GM19099 (cell line): ENCODE data around the gene DAG1.

Experiments
- POLR2A ChIP-seq: IDR thresholded peaks from 3 replicates; pipeline ENCODE4 v1.6.1; 2011; ENCODE audit warnings: low read depth; ENCODE audit not compliant: insufficient read length; ENCODE audit errors: extremely low read depth

DAG1 gene

GRCh38 chr3:49530231-49530630 is 60.2 kb downstream of the DAG1 start:
- no peak for TF ChIP-seq POLR2A

GRCh38 chr3:49530701-49531100 is 60.6 kb downstream of the DAG1 start:
- TF ChIP-seq POLR2A, result no peak

DNA sequence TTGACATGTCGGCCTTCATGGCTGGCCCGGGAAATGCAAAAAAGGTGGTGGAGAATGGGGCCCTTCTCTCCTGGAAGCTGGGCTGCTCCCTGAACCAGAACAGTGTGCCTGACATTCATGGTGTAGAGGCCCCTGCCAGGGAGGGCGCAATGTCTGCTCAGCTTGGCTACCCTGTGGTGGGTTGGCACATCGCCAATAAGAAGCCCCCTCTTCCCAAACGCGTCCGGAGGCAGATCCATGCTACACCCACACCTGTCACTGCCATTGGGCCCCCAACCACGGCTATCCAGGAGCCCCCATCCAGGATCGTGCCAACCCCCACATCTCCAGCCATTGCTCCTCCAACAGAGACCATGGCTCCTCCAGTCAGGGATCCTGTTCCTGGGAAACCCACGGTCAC is 61.2 kb downstream of the DAG1 start:
- TF ChIP-seq POLR2A, result no peak

GRCh38 chr3:49531715-49532114 is 61.6 kb downstream of the DAG1 start:
- TF ChIP-seq POLR2A, result no peak

- no peak for TF ChIP-seq POLR2A
Observed at GRCh38 chr3:49533031-49533430, 63.0 kb downstream of the DAG1 start.

GRCh38 chr3:49533786-49534519 is 63.9 kb downstream of the DAG1 start:
- no peak for TF ChIP-seq POLR2A

DNA sequence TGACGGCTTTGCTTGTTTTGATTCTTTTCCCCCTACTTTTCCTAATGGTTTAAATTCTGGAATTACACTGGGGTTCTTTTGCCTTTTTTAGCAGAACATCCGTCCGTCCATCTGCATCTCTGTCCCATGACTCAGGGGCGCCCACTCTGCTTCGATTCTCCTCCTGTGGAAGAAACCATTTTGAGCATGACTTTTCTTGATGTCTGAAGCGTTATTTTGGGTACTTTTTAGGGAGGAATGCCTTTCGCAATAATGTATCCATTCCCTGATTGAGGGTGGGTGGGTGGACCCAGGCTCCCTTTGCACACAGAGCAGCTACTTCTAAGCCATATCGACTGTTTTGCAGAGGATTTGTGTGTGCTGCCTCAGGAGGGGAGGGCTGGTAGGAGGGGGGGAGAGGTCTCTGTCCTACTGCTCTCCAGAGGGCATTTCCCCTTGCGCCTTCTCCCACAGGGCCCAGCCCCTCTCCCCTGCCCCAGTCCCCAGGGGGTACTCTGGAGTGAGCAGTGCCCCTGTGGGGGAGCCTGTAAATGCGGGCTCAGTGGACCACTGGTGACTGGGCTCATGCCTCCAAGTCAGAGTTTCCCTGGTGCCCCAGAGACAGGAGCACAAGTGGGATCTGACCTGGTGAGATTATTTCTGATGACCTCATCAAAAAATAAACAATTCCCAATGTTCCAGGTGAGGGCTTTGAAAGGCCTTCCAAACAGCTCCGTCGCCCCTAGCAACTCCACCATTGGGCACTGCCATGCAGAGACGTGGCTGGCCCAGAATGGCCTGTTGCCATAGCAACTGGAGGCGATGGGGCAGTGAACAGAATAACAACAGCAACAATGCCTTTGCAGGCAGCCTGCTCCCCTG is 64.7 kb downstream of the DAG1 start:
- TF ChIP-seq POLR2A, result no peak

- no peak for TF ChIP-seq POLR2A
Observed at GRCh38 chr3:49535971-49536874, 66.2 kb downstream of the DAG1 start.

GRCh38 chr3:49536875-49537533 is 66.9 kb downstream of the DAG1 start:
- no peak for TF ChIP-seq POLR2A

GRCh38 chr3:49539659-49540560 is 69.8 kb downstream of the DAG1 start:
- TF ChIP-seq POLR2A, result peak; percentile 54

DNA sequence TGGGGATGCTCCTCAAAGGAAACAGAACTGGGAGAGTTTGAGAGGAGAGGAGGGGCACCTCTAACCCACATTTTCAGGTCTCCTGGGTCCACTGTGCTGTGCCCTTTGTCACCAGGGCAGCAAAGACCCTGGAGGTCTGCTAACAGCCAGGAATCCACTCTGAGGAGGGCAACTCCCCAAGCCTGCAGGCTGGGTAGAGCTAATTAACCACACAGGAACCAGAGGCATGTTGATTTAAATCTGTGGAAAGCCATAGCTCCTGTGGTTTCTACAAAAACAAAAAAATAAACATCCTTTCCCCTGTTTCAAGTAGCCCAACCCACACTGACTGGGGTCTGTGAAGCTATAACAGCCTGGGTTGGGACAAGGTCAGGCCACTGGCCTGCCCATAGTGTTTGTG is 82.0 kb downstream of the DAG1 start:
- no peak for TF ChIP-seq POLR2A

GRCh38 chr3:49553324-49553691 is 83.2 kb downstream of the DAG1 start:
- TF ChIP-seq POLR2A, result no peak
